LNCAP (cell line): ENCODE measurements around the gene MAPRE3.

Experiments
- CTCF ChIP-seq: fragments of 450-650 bp; IDR thresholded peaks from 2 replicates; pipeline ENCODE4 v1.5.1; 2017; ENCODE audit warnings: mild to moderate bottlenecking

Gene MAPRE3

GRCh38 chr2:27025861-27026851 is 55.7 kb downstream of the MAPRE3 start:
- TF ChIP-seq CTCF, result no peak

- no peak for TF ChIP-seq CTCF
Observed at GRCh38 chr2:27027211-27027651, 56.8 kb downstream of the MAPRE3 start.

GRCh38 chr2:27029051-27029450 is 58.6 kb downstream of the MAPRE3 start:
- no peak for TF ChIP-seq CTCF

GRCh38 chr2:27032495-27033252 is 62.2 kb downstream of the MAPRE3 start, which contains the start of gene TMEM214:
TMEM214 (plus strand) TSS chr2:27032965; CDS start chr2:27033016, 51 bp downstream.
- TF ChIP-seq CTCF, result no peak

- no peak for TF ChIP-seq CTCF
Observed at GRCh38 chr2:27033253-27033852, 62.9 kb downstream of the MAPRE3 start.

GRCh38 chr2:27038012-27038411 is 67.6 kb downstream of the MAPRE3 start:
- TF ChIP-seq CTCF, result no peak

- no peak for TF ChIP-seq CTCF
Observed at GRCh38 chr2:27038631-27039339, 68.3 kb downstream of the MAPRE3 start.
